Loucy (cell line): ENCODE data around the gene ARHGEF10L.

Experiments
- EZH2phosphoT487 ChIP-seq: fragments of 200-600 bp; IDR thresholded peaks from 2 replicates; pipeline ENCODE4 v1.6.1; 2018; ENCODE audit warnings: antibody characterized with exemption, mild to moderate bottlenecking, moderate library complexity, borderline replicate concordance
- TF ChIP-seq, protein P1 (sequence below): fragments of 200-600 bp; sonication (generic); conservative IDR thresholded peaks from 2 replicates; pipeline ENCODE4 v1.5.1; 2014; ENCODE audit warnings: mild to moderate bottlenecking, antibody characterized with exemption, low read length

DNA sequence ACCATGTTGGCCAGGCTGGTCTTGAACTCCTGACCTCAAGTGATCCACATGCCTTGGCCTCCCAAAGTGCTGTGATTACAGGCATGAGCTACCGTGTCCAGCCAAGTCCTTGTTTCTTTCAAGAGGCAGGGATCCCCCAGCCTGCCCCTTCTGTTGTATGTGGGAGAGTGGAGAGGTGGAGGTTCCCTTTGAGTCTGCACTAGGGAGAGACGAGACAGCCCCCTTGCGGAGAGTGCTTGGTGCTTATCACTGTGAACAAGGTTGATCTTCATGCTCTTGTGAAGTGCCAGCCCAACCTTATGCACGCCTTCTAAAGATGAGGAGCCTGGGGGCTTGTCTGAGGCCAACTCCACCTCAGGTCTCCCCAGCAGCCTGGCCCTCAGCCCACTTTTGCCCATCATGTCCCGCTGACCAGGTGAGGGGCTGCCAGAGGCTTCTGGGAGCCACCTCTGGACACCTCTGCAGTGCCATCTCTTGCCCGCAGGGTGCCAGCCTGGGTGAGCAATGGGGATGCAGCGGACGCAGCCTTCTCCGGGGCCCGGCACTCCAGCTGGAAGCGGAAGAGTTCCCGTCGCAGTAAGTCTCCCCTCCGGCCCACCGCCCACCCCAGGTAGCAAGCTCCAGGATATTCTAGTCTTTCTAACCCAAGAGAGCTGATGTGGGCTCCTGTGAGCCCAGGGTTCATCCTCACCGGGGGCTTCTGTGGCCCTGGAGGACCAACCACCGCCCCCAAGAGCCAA lies 62.3 kb downstream of the ARHGEF10L start:
- TF ChIP-seq, protein P1, sequence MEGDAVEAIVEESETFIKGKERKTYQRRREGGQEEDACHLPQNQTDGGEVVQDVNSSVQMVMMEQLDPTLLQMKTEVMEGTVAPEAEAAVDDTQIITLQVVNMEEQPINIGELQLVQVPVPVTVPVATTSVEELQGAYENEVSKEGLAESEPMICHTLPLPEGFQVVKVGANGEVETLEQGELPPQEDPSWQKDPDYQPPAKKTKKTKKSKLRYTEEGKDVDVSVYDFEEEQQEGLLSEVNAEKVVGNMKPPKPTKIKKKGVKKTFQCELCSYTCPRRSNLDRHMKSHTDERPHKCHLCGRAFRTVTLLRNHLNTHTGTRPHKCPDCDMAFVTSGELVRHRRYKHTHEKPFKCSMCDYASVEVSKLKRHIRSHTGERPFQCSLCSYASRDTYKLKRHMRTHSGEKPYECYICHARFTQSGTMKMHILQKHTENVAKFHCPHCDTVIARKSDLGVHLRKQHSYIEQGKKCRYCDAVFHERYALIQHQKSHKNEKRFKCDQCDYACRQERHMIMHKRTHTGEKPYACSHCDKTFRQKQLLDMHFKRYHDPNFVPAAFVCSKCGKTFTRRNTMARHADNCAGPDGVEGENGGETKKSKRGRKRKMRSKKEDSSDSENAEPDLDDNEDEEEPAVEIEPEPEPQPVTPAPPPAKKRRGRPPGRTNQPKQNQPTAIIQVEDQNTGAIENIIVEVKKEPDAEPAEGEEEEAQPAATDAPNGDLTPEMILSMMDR: no peak
- no peak for TF ChIP-seq EZH2phosphoT487
